Stimulated activated CD4-positive, alpha-beta T cell treated with anti-CD3 and anti-CD28 coated beads, Interleukin-4, amount 100 ng/mL, for 1 hour (primary cell): ENCODE results near the gene ITCH.
"Not testable (repeated sequence)": the region's sequence is repeated elsewhere in the genome, so short reads cannot be mapped to it uniquely, and the experiment has no call there.

ENCODE experiments used
- DNase-seq: peaks from one replicate; pipeline ENCODE4 v3.0.0-alpha.2; 2020

The ITCH gene

GRCh38 chr20:34344238-34344637 lies 18.8 kb upstream of the ITCH start:
- no peak for DNase-seq

DNA sequence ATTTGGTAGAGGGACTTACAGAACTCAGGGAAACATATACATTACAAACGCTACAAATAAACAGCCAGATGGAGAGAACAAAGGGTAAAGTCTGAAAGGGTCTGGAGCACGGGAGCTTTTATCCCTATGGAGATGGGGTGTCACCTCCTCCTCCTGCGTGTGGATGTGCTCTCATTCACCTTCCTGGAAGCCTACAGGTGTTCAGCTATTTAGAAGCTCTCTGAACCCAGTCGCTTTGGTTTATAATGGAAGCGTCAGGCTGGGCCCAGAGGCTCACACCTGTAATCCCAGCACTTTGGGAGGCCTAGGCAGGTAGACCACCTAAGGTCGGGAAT lies 17.7 kb upstream of the ITCH start:
- no peak for DNase-seq

GRCh38 chr20:34345839-34346532 lies 17.1 kb upstream of the ITCH start:
- not testable (repeated sequence) for DNase-seq

- DNase-seq = not testable (repeated sequence)
These were observed 16.6 kb upstream of the ITCH start for GRCh38 chr20:34346533-34346865.

DNA sequence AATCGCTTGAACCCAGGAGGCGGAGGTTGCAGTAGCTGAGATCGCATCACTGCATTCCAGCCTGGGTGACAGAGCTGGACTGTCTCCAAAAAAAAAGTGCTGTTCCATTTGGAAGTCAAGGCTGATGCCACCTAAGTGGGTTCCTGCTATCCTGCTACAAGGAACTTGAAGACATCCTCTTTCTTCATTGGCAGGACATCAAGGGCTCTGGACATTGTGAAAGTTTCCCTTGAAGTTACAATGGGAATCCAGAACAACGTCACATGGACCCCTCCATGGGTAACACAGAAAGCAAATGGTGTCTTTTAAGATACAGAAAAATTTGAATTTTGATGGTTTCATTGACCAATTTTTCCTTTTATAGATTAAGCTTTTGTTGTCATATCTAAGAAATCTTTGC lies 15.5 kb upstream of the ITCH start:
- no peak for DNase-seq

GRCh38 chr20:34350095-34350494 lies 13.0 kb upstream of the ITCH start:
- no peak for DNase-seq

- DNase-seq = not testable (repeated sequence)
These were observed 9.6 kb upstream of the ITCH start for GRCh38 chr20:34353467-34353866.

DNA sequence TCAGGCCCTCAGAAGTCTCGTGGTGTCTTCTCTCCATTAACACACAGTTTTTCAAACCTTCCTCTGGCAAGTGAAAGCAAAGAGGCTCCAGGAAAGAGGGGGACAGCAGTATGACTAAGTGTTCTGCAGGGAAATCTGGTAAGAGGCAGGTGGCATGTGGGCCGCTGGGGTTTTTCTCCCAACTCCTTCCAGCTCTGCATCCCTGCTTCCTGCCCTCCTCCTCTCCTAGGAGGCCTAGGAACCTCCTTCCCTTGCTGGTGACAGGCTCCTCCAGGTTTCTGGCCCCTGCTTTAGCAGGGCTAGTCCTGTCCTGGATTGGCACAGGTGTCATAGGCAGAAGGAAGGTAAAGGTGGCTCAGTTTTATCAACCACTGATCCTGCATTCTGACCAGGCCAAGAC lies 7.6 kb upstream of the ITCH start:
- no peak for DNase-seq

DNA sequence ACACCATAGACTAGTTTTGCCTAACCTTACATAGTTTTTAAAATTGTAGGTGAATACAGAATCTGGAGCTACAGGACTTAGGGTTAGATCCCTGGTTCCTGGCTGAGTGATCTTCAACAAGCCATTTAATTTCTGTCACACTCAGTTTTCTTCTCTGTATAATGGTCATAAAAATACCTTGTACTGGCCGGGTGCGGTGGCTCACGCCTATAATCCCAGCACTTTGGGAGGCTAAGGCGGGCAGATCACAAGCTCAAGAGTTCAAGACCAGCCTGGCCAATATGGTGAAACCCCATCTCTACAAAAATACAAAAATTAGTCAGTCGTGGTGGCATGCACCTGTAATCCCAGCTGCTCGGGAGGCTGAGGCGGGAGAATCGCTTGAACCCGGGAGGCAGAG lies 3.3 kb upstream of the ITCH start:
- not testable (repeated sequence) for DNase-seq

GRCh38 chr20:34362502-34363061 lies 491 bp upstream of the ITCH start:
- DNase-seq = no peak

GRCh38 chr20:34363465-34364222 lies 571 bp downstream of the ITCH start:
- DNase-seq = no peak

DNA sequence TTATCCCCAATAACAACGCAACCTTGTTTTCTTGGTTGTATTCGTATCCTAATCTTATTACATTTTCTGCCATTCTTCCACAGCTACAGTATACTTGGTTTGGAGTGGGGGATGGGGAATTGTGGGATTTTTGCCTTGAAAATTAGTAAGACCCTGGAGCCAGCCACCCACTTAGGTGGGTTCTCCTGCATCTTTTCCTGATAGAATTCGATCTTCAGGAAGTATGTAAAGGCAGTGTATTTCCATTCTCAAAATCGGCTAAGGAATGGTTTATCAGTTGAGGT lies 1.1 kb downstream of the ITCH start:
- no peak for DNase-seq

GRCh38 chr20:34365765-34366213 lies 2.7 kb downstream of the ITCH start:
- DNase-seq = no peak

DNA sequence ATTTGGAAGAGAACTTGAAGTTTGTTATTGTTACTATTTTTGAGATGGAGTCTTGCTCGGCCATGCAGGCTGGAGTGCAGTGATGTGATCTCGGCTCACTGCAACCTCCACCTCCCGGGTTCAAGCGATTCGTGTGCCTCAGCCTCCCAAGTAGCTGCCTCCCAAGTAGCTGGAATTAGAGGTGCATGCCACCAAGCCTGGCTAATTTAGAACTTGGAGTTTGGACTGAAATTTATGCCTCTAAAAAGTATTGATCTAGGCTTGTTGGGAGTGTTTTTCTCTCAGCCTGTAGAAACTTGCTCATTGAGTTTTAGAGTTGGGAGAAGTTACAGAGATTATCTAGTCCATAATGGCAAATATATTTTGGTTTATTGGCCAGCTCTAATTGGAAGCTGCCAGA lies 4.1 kb downstream of the ITCH start:
- no peak for DNase-seq

DNA sequence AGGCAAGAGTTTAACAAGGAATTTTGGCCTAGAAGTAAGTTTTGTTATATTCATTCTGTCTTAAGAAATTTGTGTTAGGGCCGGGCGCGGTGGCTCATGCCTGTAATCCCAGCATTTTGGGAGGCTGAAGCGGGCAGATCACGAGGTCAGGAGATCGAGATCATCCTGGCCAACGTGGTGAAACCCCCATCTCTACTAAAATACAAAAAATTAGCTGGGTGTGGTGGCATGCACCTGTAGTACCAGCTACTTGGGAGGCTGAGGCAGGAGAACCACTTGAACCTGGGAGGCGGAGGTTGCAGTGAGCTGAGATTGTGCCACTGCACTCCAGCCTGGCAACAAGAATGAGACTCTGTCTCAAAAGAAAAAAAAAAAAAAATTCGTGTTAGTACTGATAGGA lies 4.8 kb downstream of the ITCH start:
- DNase-seq = not testable (repeated sequence)

GRCh38 chr20:34368547-34368946 lies 5.5 kb downstream of the ITCH start:
- no peak for DNase-seq

GRCh38 chr20:34369265-34369664 lies 6.2 kb downstream of the ITCH start:
- DNase-seq = no peak

GRCh38 chr20:34370062-34370461 lies 7.0 kb downstream of the ITCH start:
- no peak for DNase-seq

- DNase-seq = no peak
These were observed 10.4 kb downstream of the ITCH start for GRCh38 chr20:34373445-34373844.

DNA sequence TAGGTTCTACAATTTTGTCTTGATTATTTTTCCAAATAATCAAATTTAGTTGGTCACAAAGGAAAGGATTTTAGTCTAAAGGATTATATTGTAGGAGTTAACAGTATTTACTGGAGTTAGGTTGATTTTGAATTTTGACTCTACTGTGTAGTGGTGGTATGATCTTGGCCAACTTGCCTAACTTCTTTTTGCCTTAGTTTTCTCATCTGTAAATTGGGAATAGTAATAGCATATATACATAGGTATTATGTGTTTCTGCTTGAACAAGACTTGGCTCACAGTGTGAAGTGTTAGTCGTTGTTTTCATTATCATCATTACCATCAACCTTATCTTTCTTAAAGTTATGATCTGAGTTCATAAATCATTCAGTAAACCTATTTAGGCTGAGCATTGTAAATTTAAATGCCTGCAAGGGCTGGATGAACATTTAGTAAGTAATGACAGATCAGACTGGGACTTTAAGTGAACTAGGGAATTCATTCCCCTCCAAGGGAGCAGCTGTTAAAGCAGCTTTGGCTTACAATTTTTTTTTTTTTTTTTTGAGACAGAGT lies 11.2 kb downstream of the ITCH start:
- no peak for DNase-seq

DNA sequence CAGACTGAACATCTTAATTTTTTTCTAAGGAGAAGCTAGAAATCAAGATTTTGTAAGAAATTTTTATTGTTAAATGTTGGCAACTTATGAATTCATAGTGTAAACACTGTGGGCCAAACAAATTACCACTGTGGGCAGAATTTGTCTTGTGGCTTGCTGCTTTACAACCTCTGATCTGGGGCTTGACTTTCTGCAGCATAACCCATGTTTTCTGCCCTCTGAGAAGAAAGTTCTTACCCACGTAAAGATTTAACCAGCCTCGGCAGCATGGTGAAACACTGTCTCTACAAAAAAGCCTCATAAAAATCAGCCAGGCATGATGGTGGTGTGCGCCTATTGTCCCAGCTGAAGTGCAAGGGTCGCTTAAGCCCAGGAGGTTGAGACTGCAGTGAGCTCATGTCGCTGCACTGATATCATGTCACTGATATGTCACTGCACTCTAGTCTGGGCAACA lies 12.9 kb downstream of the ITCH start:
- DNase-seq = no peak

- DNase-seq = no peak
These were observed 14.2 kb downstream of the ITCH start for GRCh38 chr20:34377072-34377847.

DNA sequence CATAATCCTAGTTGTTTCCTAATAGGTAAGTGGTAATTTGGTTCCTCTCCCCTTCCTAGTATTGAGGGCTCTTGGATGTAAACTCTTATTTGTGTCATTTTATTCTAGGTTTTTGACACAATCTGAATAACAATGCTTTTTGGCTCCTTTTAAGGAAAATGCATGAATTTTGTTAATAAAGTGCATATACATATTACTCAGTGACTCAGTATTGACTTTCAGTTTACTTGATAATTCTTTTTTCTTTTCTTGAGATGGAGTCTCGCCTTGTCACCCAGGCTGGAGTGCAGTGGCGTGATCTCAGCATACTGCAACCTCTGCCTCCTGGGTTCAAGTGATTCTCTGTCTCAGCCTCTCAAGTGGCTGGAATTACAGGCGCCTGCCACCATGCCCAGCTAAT lies 19.1 kb downstream of the ITCH start:
- no peak for DNase-seq
